GM10847 (cell line): Measurements from ENCODE around the gene CDC5L.

Experiments used
- POLR2A ChIP-seq: IDR thresholded peaks from 2 replicates; pipeline ENCODE4 v1.6.1; 2011; ENCODE audit not compliant: insufficient read length; ENCODE audit errors: extremely low read depth

CDC5L gene

GRCh38 chr6:44428682-44429081, 41.2 kb downstream of the CDC5L start:
- no peak for TF ChIP-seq POLR2A

- no peak for TF ChIP-seq POLR2A
These were observed 42.8 kb downstream of the CDC5L start for GRCh38 chr6:44430326-44430725.

GRCh38 chr6:44431118-44431725, 43.7 kb downstream of the CDC5L start:
- no peak for TF ChIP-seq POLR2A

- TF ChIP-seq POLR2A, result no peak
These were observed 44.7 kb downstream of the CDC5L start for GRCh38 chr6:44432227-44432626.

GRCh38 chr6:44432726-44433125, 45.2 kb downstream of the CDC5L start:
- no peak for TF ChIP-seq POLR2A

GRCh38 chr6:44435500-44435899, 48.0 kb downstream of the CDC5L start:
- no peak for TF ChIP-seq POLR2A

GRCh38 chr6:44438827-44439226, 51.3 kb downstream of the CDC5L start:
- no peak for TF ChIP-seq POLR2A

GRCh38 chr6:44439270-44440045, 52.0 kb downstream of the CDC5L start:
- no peak for TF ChIP-seq POLR2A

- no peak for TF ChIP-seq POLR2A
These were observed 53.8 kb downstream of the CDC5L start for GRCh38 chr6:44441091-44441855.

GRCh38 chr6:44442236-44442635, 54.7 kb downstream of the CDC5L start:
- TF ChIP-seq POLR2A, result no peak

GRCh38 chr6:44442833-44443444, 55.4 kb downstream of the CDC5L start:
- TF ChIP-seq POLR2A, result no peak

GRCh38 chr6:44444853-44445252, 57.3 kb downstream of the CDC5L start:
- no peak for TF ChIP-seq POLR2A

GRCh38 chr6:44446626-44447300, 59.3 kb downstream of the CDC5L start:
- no peak for TF ChIP-seq POLR2A

GRCh38 chr6:44451803-44452695, 64.5 kb downstream of the CDC5L start:
- TF ChIP-seq POLR2A, result no peak

GRCh38 chr6:44452725-44453124, 65.2 kb downstream of the CDC5L start:
- no peak for TF ChIP-seq POLR2A

GRCh38 chr6:44453146-44453545, 65.6 kb downstream of the CDC5L start:
- TF ChIP-seq POLR2A, result no peak
